ENCODE data around the gene NAV3.
"Not testable (repeated sequence)": the region's sequence is repeated elsewhere in the genome, so short reads cannot be mapped to it uniquely, and the experiment has no call there.

The NAV3 gene

DNA sequence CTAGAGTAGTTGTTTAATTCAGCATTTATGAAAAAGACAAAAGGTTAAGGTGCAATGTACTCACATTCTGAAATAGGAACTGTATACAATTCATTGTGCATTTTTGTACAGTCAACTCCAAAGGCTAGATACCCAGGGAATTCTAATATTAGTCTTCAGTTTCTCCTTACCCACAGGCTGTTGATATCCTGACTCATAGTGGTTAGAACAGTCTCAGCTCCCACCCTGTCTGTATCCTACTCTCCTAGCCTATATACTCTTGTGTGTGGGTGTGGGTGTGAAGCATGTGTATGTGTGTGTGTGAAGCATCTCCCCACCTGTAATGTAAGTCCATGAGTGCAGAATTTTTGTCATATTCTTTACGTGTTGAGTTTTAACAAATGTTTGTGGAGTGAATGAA, 229.5 kb downstream of the NAV3 start:
- no peak for DNase-seq

GRCh38 chr12:78062786-78063185, 232.1 kb downstream of the NAV3 start:
- DNase-seq: no peak

GRCh38 chr12:78081590-78082314, 251.1 kb downstream of the NAV3 start:
- DNase-seq: no peak

GRCh38 chr12:78085542-78086182, 255.0 kb downstream of the NAV3 start:
- no peak for DNase-seq

DNA sequence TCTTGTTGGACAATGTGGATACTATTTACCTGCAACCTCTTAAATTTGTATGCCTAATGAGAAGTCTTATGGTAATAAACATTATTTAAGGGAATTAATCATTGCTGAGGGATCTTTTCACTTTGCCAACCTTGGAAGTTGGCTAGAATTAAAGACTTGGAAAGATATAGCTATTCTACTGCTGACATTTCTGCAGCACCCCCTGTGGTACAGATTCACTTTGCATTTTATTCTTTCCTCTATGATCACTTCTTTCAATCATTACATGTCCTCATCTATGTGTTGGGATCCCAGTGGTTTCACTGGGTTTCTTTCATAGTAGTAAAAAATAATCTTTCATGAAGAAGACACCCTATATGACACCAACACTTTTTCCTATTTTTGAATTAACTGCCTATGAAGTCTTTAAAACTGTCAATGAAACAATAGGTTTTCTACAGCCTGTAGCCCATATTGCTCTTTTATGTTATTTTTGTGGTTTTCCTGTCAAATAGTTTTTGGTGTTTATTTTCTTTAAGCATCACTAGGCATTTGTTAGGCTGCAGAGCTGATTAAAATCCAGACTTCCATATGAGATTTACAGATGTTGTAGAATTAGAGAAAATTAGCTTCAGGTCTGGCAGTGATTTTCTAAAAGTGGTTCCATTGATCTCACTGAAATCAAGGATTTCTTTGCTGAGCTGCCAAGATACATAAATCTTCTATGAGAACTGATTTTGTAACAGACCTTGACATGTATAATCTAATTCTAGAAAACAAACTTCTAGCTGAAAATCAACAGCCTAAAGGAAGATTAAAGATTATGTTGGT, 256.1 kb downstream of the NAV3 start:
- no peak for DNase-seq

DNA sequence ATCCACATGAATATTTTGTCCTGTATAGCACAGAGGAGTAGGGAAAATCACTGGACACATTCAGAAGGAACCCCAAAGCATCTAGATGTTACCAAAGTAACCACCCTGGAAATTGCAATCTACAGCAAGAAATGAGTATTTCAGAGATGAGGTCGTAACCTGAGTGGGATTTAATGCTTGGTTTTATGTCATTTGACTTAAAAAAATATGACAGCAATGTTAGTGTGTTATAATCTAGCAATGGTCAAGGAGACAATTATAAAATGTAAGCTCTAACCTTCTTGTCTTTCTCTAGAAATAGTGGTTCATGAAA, 256.6 kb downstream of the NAV3 start:
- DNase-seq: no peak

DNA sequence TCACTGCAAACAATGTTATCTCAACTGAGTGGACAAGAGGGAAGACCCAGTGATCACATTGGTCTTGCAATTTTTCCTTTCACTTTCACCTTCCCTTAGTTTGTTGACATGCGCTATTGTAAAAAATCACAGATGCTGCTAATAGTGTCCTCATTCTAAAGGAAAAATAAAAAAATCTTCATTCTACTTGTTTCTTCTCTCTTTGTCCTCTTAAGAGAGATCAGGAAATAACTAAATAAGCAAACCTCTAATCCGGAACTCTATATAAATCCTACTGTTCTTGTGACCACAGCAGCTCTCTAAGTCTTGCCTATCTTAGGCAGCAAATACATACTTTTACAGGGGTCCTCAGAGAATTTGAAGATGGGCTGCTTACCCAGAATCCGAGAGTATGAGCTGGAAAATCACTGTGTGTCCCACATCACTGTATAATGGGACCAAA, 257.7 kb downstream of the NAV3 start:
- DNase-seq: no peak

- no peak for DNase-seq
Measured at GRCh38 chr12:78090266-78090665, 259.6 kb downstream of the NAV3 start.

- DNase-seq: no peak
Measured at GRCh38 chr12:78095623-78096022, 264.9 kb downstream of the NAV3 start.

- DNase-seq: no peak
Measured at GRCh38 chr12:78096909-78097597, 266.4 kb downstream of the NAV3 start.

DNA sequence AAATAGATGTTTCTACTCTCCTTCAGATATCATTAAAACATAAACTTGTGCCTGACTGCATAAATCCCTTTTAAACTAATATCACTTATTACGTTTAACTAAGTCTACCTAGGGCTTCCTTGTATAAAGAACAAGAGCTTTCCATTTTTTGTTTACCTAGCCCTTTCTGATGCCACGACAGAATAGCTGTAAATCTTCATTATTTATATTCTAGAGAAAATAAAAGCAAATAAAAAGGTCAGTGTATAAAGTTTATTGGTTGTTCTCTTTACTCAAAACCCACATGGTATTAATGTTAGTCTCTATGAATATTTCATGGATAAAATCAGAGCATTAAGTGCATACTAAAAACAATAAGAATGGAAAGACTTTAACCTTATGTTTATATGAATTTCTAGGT, 269.1 kb downstream of the NAV3 start:
- no peak for DNase-seq

- no peak for DNase-seq
Measured at GRCh38 chr12:78101113-78101876, 270.6 kb downstream of the NAV3 start.

- no peak for DNase-seq
Measured at GRCh38 chr12:78101946-78102635, 271.4 kb downstream of the NAV3 start.

DNA sequence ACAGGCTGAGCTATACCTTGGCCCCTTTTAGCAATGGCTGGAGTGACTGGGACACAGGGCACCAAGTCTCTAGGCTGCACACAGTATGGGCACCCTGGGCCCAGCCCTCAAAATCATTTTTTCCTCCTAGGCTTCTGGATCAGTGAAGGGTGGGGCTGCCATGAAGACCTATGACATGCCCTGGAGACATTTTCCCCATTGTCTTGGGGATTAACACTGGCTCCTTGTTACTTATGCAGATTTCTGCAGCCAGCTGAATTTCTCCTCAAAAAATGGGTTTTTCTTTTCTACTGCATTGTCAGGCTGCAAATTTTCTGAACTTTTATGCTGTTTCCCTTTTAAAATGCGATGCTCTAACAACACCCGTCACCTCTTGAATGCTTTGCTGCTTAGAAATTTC, 272.1 kb downstream of the NAV3 start:
- not testable (repeated sequence) for DNase-seq

GRCh38 chr12:78115889-78116288, 285.2 kb downstream of the NAV3 start:
- no peak for DNase-seq

DNA sequence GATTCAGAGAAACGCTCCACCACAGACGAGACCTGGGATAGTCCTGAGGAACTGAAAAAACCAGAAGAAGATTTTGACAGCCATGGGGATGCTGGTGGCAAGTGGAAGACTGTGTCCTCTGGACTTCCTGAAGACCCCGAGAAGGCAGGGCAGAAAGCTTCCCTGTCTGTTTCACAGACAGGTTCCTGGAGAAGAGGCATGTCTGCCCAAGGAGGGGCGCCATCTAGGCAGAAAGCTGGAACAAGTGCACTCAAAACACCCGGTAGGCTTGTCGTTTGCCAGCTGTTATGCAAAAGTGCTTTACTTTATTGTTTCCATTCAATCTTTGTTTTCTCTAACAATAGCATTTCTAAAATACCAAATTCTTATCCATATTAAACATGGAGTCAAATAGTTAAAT, 287.3 kb downstream of the NAV3 start:
- no peak for DNase-seq

DNA sequence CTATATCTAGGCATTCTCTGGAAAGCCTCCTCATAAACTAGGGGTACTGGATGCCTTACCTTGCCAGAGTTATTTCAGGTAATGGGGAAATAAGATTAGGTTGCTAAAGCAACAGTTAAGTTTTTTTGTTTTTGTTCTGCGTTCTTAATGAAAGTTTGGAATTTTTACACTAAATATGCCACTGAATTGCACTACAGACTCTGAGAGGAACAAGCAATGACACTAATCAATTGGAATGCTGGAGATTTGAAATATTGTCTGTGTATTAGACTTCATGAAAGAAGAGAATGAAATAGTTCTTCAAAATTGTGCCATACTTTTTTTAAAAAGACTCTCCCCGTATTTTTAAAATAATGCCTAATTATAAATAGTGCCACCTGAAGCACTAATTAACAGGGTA, 287.8 kb downstream of the NAV3 start:
- no peak for DNase-seq

GRCh38 chr12:78119351-78119918, 288.7 kb downstream of the NAV3 start:
- no peak for DNase-seq

DNA sequence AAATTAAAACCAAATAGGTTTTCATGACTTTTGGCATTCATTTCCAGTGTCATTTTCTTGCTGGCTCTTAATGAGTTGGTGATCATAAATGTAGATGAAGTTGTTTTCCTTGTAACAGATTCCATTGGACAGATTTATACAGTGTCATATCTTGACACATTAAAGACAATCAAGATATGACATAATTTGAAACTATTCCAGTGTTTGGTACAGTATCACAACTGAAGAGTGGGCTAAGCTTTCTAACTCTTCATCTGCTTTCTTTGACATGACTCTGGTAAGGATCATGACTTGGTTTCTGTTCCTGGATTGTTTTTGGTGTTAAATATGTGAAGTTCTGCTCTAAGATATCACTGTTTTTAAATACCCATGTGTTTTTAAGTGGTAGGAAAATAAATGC, 289.6 kb downstream of the NAV3 start:
- no peak for DNase-seq

- DNase-seq: no peak
Measured at GRCh38 chr12:78120866-78121560, 290.3 kb downstream of the NAV3 start.
